NK-92 treated with Interleukin-12 subunit alpha and Interleukin-12 subunit beta, amount 100 ng/mL, for 24 hours (cell line): ENCODE results near the gene HOXC11.

Source experiments
- DNase-seq: peaks from one replicate; lab custom pipeline; 2025; lab: John Stamatoyannopoulos, UW

Gene HOXC11

GRCh38 chr12:53972722-53973235 lies at the start of gene HOXC11:
TSS of gene HOXC11 (plus strand) at chr12:53973126. CDS start at chr12:53973242, 116 bp downstream.
- no peak for DNase-seq

DNA sequence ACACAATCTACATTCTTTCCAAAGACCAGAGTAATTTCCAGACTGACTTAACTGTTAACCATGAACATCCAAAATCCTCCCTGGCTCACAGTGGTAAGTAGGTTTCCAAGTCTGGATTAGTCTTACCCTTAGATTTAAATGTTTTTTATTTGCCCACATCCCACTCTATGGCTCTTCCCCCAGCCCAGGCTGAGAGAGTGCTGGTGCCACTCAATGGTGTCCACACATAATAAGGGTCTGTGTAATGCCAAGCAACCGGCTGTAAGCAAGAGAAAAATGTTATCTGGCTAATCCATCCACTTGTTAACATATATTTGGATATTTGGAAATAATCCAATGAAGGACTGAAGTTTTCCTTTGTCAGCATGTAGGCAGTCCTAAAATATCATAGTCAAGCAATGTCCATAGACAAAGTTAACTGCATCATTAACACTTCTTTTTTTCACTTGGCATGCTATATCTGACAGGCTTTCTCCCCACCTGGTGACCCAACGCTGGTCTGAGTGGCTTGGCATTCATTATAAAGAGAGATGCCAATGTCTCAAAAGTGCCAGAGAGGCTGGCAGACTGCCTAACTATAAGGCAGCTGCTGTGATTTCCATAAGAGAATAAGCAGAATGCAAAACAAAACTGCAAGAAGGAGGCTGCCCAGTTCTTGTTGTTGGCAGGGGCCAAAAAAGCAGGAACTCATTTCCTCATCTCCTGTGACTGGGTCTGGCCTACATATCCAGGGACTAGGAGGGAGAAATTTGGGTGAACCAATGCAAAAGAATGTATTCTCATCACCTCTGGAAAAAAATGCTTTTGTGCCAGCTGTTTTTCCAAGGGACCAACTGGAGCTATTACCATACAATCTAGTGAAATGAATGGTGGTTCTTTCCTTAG lies 48.2 kb upstream of the HOXC11 start:
- no peak for DNase-seq

DNA sequence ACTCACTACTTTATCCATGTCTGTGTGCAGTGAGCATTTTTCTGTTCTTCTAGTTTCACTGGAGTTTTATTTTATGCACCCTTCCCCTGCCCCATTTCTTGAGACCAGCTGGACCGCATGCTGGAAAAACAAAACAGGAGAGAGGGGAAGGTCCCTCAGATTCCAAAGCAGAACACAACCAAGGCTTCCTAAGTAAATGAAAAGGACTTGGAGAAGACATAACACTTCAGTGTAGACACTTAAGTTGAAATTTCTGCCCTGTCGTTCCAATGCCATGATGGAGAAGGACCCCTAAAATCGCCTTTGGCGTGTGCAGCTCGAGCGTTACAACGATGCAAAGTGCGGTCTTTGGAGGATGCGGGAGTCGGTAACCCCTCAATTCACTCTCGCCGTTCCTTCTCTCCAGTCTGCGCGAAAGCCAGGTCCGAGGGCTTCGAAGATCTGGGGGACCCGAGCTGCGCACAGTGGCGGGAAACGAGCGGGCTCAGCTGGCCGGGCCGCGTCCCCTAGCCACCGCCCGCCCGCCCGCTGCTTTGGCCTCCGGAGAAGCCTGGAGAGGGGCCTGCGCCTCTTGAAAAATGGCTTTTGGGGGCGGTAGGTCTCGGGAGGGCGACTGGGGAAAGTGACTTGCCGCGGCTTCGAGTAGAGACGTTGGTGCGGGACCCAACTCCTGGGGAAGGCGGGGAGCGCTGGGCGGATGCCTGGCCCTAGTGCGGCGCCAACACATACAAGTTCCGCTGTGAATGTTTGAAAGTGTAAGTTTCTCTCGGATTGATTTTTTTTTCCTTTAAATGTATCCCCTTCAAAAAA lies 45.5 kb upstream of the HOXC11 start:
- DNase-seq: no peak

DNA sequence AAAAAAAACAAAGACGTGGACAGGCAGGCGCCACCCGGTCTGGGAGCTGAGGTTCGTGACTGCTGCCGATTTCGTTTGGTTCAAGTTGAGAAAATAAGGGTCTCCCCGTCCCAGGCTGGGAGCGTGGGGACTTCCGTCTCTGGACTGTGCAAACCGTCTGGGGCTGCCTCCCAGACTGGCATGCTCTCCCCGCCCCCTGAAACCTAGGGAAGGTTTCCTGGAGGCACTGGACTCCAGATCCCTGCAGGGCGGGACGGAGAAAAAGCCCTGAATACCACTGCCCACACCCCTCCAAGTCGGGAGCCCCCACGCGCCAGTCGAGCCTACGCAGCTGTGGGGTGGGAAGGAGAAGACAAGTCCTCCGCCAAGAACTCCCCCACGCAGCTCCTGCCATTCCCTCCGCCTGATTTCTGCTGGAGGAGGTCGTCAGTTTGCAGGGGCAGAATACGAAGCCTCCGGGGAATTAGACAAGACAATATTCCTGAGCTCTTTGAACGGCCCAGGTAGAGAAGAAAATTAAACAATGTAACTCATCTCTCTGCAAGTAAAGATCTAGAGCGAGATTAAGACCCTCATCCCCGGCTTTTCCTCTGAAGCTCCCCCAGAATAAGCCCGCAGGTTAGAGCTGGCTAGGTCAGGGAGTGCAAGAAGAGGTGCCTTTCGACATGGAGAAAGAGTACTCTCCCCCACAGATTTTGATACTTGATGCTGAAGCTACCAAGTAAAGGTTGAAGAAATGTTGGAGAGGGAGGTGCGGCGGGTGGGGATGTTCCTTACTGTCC lies 44.7 kb upstream of the HOXC11 start:
- DNase-seq: no peak

- DNase-seq: no peak
These were observed 43.4 kb upstream of the HOXC11 start for GRCh38 chr12:53929527-53929926.

DNA sequence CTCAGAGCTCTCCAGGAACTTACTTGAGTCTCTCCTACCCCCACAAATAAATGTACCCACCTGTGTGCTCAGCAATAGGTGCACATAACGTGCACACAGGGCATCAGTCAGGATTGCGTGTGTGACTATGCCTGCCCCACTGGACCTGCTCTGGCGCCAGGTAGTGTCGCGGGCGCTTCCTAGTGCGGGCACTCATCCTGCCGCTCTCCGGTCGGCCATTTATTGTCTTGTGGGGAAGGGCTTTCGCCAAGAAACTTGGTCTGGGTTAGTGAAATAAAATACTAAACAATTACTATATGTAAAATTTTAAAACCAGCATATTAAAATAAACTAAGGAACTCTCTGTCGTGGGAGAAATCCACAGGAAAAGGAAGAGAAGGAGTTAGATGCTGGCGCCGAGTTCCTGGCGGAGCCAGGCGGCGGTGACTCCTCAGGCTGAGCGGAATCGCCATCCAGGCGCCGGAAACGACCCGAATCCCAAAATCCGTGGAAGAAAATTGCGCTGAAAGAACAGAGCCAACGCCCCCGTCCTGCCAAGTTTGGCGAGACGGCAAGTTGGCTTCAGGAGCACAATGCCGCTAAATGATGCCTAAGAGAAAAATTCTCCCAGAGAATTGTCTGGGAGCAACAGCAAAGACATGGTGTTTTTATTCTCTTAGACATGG lies 42.2 kb upstream of the HOXC11 start:
- no peak for DNase-seq

GRCh38 chr12:53931844-53932581 lies 40.9 kb upstream of the HOXC11 start:
- DNase-seq: no peak

GRCh38 chr12:53932915-53933314 lies 40.0 kb upstream of the HOXC11 start:
- DNase-seq: no peak

- DNase-seq: no peak
These were observed 37.3 kb upstream of the HOXC11 start for GRCh38 chr12:53935383-53936341.

GRCh38 chr12:53937099-53937498 lies 35.8 kb upstream of the HOXC11 start:
- no peak for DNase-seq

DNA sequence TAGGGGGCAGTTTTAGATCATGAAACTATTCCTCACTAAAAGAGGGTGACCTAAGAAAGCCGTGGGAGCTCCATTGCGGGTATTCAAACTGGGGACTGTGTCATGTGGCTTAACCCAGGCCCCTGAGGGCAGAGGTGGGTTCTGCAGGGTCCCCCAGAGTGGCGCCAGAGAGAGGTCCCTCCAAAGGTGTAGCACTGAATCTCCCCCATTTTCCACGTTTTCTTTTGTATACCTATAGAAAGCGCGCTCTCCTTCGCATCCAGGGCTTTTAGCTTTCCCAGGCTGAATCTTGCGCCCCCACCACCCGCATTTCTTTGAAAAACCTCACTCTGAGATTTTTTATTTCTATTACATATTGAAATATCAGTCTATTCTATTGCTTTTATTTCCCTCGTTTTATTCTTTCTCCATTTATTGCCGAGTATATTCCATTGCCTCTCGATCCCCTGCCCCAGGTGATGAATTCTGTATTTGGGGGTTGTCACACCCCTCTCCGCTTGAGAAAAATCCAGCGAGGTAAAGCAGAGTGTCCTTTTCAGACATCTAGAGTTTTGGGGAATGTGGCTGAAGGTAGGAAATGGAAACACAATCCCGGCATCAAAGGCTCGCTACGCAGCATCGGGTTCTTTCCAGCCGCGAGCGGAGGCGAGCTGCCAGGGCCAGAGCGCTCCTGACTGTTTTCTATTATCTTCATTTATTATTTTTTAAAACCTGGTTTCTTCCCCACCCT lies 35.2 kb upstream of the HOXC11 start:
- no peak for DNase-seq

DNA sequence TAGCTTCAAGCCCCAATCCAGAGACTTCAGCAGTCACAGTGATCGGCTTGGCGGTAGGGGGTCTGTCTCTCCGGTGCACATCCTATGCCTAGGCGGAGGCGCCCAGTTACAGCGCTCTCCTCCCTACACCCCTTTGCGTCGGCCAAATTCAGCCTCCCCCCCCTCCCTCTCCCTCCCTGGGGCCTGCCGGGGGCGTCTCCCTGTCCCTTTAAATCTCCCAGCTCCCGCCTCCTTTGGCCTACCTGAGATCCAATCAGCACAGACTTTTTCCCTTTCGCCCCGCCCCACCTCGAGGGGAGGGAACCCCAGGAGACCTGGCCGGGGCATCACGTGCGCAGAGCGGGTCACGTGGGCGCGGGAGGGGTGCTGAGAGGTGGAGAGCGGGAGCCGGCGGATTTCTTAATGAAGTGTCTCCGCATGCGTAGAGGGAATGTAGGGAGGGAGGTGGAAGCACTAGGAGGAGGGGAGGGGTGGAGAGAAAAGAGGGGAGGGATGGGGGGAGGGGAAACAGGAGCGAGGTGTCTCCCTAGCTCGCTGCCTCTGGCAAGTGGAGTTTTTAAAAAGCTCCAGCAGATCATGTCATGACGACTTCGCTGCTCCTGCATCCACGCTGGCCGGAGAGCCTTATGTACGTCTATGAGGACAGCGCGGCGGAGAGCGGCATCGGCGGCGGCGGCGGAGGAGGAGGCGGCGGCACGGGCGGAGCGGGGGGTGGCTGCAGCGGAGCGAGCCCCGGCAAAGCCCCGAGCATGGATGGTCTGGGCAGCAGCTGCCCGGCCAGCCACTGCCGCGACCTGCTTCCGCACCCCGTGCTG lies 34.4 kb upstream of the HOXC11 start, which contains the start of gene HOXC13:
Gene HOXC13, plus strand, starts transcription at position 506 of the 815 bp plus-strand sequence. Its CDS starts 76 bp downstream, at position 582.
- DNase-seq: no peak

DNA sequence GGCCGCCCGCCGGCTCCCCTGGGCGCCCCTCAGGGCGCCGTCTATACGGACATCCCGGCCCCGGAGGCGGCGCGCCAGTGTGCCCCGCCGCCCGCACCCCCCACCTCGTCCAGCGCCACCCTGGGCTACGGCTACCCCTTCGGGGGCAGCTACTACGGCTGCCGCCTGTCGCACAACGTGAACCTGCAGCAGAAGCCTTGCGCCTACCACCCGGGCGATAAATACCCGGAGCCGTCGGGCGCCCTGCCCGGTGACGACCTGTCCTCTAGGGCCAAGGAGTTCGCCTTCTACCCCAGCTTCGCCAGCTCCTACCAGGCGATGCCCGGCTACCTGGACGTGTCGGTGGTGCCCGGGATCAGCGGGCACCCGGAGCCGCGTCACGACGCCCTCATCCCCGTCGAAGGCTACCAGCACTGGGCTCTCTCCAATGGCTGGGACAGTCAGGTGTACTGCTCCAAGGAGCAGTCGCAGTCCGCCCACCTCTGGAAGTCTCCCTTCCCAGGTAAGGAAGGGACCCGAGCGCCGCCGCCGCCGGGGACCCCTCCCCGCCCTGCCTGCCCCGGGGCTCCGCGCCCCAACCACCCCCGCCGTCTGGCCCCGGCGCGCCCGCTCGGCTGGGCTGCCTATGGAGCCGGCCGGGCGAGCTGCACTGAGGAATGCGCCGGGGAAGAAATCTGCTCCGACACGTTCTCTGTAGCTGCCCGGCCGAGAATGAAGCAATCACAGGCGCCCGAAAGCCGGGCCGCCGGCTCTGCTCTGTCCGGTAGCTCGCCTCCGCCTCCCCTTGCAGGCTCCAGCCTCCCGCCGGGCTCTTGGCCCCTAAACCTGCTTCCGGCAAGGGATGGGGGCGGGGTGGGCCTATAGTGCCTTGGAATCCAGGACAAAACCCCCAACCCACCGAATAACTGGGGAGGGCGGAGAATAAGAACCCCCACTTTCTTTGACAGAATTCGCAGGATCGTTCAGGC lies 33.5 kb upstream of the HOXC11 start:
- DNase-seq: no peak

- DNase-seq: no peak
These were observed 32.4 kb upstream of the HOXC11 start for GRCh38 chr12:53940443-53941014.

DNA sequence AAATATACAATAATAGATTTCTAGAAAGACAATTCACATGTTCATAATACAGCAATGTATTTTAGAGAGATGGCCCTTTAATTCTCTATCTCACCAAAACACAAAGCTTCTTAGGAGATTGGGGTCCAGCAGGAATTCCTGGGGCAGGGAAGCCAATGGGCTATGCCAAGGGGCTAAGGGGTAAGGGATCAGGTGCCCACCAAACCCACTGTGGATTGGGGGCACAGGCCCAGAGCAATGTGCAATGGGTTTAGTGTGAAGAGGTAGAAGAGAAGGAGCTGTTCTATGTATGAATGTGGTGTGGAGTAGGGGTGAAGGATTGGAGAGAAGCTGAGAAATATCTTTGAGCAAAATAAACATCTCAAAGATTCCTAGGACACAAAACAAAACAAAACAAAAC lies 31.7 kb upstream of the HOXC11 start:
- DNase-seq: no peak

GRCh38 chr12:53941750-53942149 lies 31.2 kb upstream of the HOXC11 start:
- no peak for DNase-seq
